Subcutaneous adipose tissue (tissue), 4 donors: ENCODE data around the gene AMN. TPM values are rescaled to one million over a fixed set of nuclear protein-coding genes. Genes with fewer than 3 reads are reported as not detected.

Source experiments
- total RNA-seq, 4 donors: library from RNA; depleted of rRNA; stranded (reverse); fragments of >200 nt; gene quantifications; one replicate each; pipeline ENCODE4 v1.1.0, GENCODE V29; 2016
- TF ChIP-seq, protein P1 (sequence below): fragments of 450-650 bp; IDR thresholded peaks from one replicate; pipeline ENCODE4 v1.5.1; 2016; ENCODE audit warnings: low read depth, mild to moderate bottlenecking, control low read depth, antibody characterized with exemption, moderate library complexity

The AMN gene
- total RNA-seq, 4 donors from 2014 or later = 0.66 to 1.9 TPM; not detected in 2

- TF ChIP-seq, protein P1, sequence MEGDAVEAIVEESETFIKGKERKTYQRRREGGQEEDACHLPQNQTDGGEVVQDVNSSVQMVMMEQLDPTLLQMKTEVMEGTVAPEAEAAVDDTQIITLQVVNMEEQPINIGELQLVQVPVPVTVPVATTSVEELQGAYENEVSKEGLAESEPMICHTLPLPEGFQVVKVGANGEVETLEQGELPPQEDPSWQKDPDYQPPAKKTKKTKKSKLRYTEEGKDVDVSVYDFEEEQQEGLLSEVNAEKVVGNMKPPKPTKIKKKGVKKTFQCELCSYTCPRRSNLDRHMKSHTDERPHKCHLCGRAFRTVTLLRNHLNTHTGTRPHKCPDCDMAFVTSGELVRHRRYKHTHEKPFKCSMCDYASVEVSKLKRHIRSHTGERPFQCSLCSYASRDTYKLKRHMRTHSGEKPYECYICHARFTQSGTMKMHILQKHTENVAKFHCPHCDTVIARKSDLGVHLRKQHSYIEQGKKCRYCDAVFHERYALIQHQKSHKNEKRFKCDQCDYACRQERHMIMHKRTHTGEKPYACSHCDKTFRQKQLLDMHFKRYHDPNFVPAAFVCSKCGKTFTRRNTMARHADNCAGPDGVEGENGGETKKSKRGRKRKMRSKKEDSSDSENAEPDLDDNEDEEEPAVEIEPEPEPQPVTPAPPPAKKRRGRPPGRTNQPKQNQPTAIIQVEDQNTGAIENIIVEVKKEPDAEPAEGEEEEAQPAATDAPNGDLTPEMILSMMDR = no peak
These were observed 39.3 kb upstream of the AMN start for GRCh38 chr14:102883089-102883541.

- TF ChIP-seq, protein P1 = no peak
These were observed 38.9 kb upstream of the AMN start for GRCh38 chr14:102883554-102883953.

GRCh38 chr14:102885737-102886447 lies 36.6 kb upstream of the AMN start:
- TF ChIP-seq, protein P1 = no peak

- TF ChIP-seq, protein P1 = no peak
These were observed 33.7 kb upstream of the AMN start for GRCh38 chr14:102888748-102889147.

- TF ChIP-seq, protein P1 = no peak
These were observed 32.8 kb upstream of the AMN start for GRCh38 chr14:102889615-102890014.

DNA sequence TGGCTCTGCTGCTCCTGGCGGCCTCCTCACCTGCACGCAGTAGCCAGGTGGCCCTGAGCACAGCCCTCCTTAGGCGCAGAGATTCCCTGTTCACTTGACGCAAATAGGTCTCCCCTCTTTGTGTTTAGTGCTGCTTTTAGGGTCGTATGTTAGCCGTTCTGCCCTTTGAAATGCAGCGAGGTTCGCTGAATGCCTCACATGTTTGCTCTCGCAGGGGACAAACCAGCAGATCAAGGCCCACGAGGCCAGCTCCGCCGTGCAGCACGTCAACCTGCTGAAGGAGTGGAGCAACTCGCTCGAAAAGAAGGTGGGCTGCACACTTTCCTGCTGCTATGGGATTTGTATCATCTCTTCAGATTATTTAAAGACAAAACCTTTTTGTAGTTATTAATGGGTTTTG lies 31.4 kb upstream of the AMN start:
- TF ChIP-seq, protein P1 = no peak

DNA sequence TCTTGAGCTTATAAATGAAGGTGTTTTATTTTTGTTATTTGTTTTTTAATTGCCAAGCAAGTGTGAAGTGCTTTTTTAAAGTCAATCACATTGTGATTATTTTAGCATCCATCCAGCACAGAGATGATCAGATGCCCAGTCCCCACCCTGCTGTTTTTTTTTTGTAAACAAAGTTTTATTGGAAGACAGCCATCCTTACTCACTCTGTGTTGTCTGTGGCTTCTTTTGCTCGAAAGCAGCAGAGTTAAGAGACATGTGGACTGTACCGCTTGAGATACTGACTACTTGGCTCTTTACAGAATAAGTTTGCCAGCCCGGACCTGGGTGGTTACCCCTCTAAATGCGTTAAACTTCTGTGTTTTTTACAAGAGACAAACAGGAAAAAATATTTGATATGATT lies 30.9 kb upstream of the AMN start:
- TF ChIP-seq, protein P1 = no peak
